ENCODE results near the gene VTI1A. TPM values are rescaled to one million over a fixed set of nuclear protein-coding genes. Genes with fewer than 3 reads are reported as not detected.

Gene VTI1A
- total and polyA plus RNA-seq, 2 of the 13 experiments (the other 11 are each of a cell fraction or from before 2014, with no cell fraction given) = 11.7 to 32.7 TPM

- peak; percentile 57; the same call in 1 of the 2 replicates for TF ChIP-seq ZMYM3 (CRISPR knock-in tag; IDR thresholded peaks at IDR 0.05)
- TF ChIP-seq ZNF362 (CRISPR knock-in tag; IDR thresholded peaks at IDR 0.05; ENCODE audit: borderline replicate concordance) = peak; percentile 84; the same call in 1 of the 2 replicates
- peak; percentile 31; the same call in 1 of the 2 replicates for TF ChIP-seq MAFF (IDR thresholded peaks at IDR 0.05; ENCODE audit: low read depth, low read length)
Observed at GRCh38 chr10:112728118-112728883, 281.3 kb downstream of the VTI1A start (continued).

DNA sequence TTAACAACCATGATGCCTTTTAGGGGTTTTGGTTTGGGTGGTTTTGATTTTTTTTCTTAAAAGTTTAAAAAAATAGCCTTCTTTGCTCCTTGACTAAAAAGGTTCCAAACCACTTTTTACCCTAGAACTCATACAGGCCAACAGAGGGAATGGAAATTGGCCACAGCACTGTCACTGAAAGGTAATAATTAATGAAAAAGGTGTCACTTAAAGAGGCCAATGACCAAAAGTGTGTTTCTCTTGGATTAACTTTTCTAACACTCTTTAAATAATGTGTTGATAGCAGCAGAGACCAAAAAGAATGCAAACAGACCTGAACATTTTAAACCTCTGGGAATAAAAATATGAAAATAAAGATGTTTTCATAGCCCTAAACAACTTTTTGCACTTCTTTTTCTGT is 282.0 kb downstream of the VTI1A start:
- intact Hi-C loops (cut with micrococcal nuclease; ENCODE audit: unreplicated experiment) = loop anchor here (1.0 kb wide), 1 partner anchor 10 kb away; no protein-coding TSS in a partner anchor
- ATAC-seq (peak; percentile 48), DNase-seq (ENCODE audit: low spot score) (no peak), FAIRE-seq (no peak)
- H3K27ac ChIP-seq (ENCODE audit: extremely low read length, insufficient read depth, low read length) = peak overlapping the region; percentile 86
- no peak overlapping the region; a peak in 1 of 6 replicates for H3K4me3 ChIP-seq (replicated peaks in 1 of 3; ENCODE audit: insufficient read depth in 1 of 3, low read depth in 2 of 3, low read length in 3 of 3)
- H3K9me3 ChIP-seq (ENCODE audit: low read length) = no peaks in the 10 kb centered on the region
- in situ Hi-C loops (cut with HindIII; ENCODE audit: extremely low pct_ligation_motif_present, low pct_unique_long_range_greater_than_20kb) = no loop called here
- ChIA-PET POLR2A (interaction anchor here (0.7 to 2.3 kb wide), 10 partner anchors 9 to 221 kb away, joined by 3 to 31 read pairs (median 8); partner anchors contain the start of gene TCF7L2), CTCF (ENCODE audit: low intra/inter-chr PET ratio, low total read pairs) (no interaction called here)
- H3K79me2 ChIP-seq (ENCODE audit: insufficient read depth, low read length) = no peaks in the 10 kb centered on the region
- H3K27me3 ChIP-seq (ENCODE audit: control insufficient read depth in 1 of 2, insufficient read depth in 2 of 2, low read length in 2 of 2) = no peaks in the 10 kb centered on the region
- no peak overlapping the region for H2AFZ ChIP-seq (ENCODE audit: low read length)
- no peaks in the 10 kb centered on the region for H4K20me1 ChIP-seq (ENCODE audit: insufficient read depth, low read length)
- H3K9ac ChIP-seq (ENCODE audit: insufficient read depth, low read depth, low read length) = peak overlapping the region; percentile 67
- no TSS peak for BruUV-seq (replicated peaks)
- TF ChIP-seq, protein P1, sequence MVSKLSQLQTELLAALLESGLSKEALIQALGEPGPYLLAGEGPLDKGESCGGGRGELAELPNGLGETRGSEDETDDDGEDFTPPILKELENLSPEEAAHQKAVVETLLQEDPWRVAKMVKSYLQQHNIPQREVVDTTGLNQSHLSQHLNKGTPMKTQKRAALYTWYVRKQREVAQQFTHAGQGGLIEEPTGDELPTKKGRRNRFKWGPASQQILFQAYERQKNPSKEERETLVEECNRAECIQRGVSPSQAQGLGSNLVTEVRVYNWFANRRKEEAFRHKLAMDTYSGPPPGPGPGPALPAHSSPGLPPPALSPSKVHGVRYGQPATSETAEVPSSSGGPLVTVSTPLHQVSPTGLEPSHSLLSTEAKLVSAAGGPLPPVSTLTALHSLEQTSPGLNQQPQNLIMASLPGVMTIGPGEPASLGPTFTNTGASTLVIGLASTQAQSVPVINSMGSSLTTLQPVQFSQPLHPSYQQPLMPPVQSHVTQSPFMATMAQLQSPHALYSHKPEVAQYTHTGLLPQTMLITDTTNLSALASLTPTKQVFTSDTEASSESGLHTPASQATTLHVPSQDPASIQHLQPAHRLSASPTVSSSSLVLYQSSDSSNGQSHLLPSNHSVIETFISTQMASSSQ (IDR thresholded peaks at IDR 0.05; ENCODE audit: low read depth) = peak; percentile 75
- TF ChIP-seq, protein P1 (CRISPR knock-in tag; IDR thresholded peaks at IDR 0.05; ENCODE audit: borderline replicate concordance) = no peak
- TF ChIP-seq, protein P2, sequence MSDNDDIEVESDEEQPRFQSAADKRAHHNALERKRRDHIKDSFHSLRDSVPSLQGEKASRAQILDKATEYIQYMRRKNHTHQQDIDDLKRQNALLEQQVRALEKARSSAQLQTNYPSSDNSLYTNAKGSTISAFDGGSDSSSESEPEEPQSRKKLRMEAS (IDR thresholded peaks at IDR 0.05) = no peak
- TF ChIP-seq FOXP1 (IDR thresholded peaks at IDR 0.05) = no peak
- TF ChIP-seq FOXP1 (CRISPR knock-in tag; IDR thresholded peaks at IDR 0.05) = peak; percentile 50; the same call in 1 of the 2 replicates
- H3K4me2 ChIP-seq (ENCODE audit: low read depth, low read length) = peak overlapping the region; percentile 52
- no peaks in the 10 kb centered on the region for H3K36me3 ChIP-seq (replicated peaks in 1 of 2; ENCODE audit: control insufficient read depth in 1 of 2, insufficient read depth in 2 of 2, low read length in 2 of 2)
- H3K4me1 ChIP-seq (ENCODE audit: insufficient read depth, low read length) = peaks cover 79% of the 10 kb centered on the region

Data from HepG2 (cell line).